ENCODE measurements around the gene KCTD6. TPM values are rescaled to one million over a fixed set of nuclear protein-coding genes. Genes with fewer than 3 reads are reported as not detected.

The KCTD6 gene
- total RNA-seq, 2 experiments from 2014 or later: 5.6 to 5.8 TPM

GRCh38 chr3:58474348-58474911 lies 17.5 kb upstream of the KCTD6 start:
- intact Hi-C loops (cut with micrococcal nuclease): no loop called here
- POLR2A ChIA-PET: no interaction called here
- H3K4me3 Mint-ChIP-seq: no peak overlapping the region
- ATAC-seq: no peak
- no peaks in the 10 kb centered on the region for H3K36me3 Mint-ChIP-seq (ENCODE audit: low read depth)
- H3K4me1 Mint-ChIP-seq (ENCODE audit: low read depth): peaks cover 37% of the 10 kb centered on the region
- DNase-seq: no peak
- CTCF ChIA-PET: interaction anchor here (0.7 to 3.1 kb wide), 3 partner anchors 8 to 26 kb away, joined by 3 to 15 read pairs (median 3); no protein-coding TSS in a partner anchor
- no peak overlapping the region for H3K27ac Mint-ChIP-seq
- no peaks in the 10 kb centered on the region for H3K9me3 Mint-ChIP-seq
- no peak for TF ChIP-seq CTCF (IDR thresholded peaks at IDR 0.05)
- no peaks in the 10 kb centered on the region for H3K27me3 Mint-ChIP-seq

- intact Hi-C loops (cut with micrococcal nuclease): no loop called here
- no peak for TF ChIP-seq CTCF (IDR thresholded peaks at IDR 0.05)
- Mint-ChIP-seq H3K27ac (no peak overlapping the region), H3K9me3 (no peaks in the 10 kb centered on the region), H3K4me1 (ENCODE audit: low read depth) (peaks cover 35% of the 10 kb centered on the region), H3K27me3 (no peaks in the 10 kb centered on the region), H3K4me3 (no peak overlapping the region), H3K36me3 (ENCODE audit: low read depth) (no peaks in the 10 kb centered on the region)
- DNase-seq (no peak), ATAC-seq (no peak)
- CTCF ChIA-PET: interaction anchor here (0.7 to 3.1 kb wide), 3 partner anchors 9 to 16 kb away, joined by 3 to 15 read pairs (median 5); partner anchors contain the start of gene KCTD6
- POLR2A ChIA-PET: no interaction called here
Measured at GRCh38 chr3:58474967-58475578, 16.8 kb upstream of the KCTD6 start.

- intact Hi-C loops (cut with micrococcal nuclease): no loop called here
- no peaks in the 10 kb centered on the region for H3K36me3 Mint-ChIP-seq (ENCODE audit: low read depth)
- no peak overlapping the region for H3K27ac Mint-ChIP-seq
- ChIA-PET CTCF (no interaction called here), POLR2A (no interaction called here)
- no peak for ATAC-seq
- H3K9me3 Mint-ChIP-seq: no peaks in the 10 kb centered on the region
- H3K4me3 Mint-ChIP-seq: no peak overlapping the region
- no peak for DNase-seq
- peaks cover 13% of the 10 kb centered on the region for H3K4me1 Mint-ChIP-seq (ENCODE audit: low read depth)
- no peak for TF ChIP-seq CTCF (IDR thresholded peaks at IDR 0.05)
- H3K27me3 Mint-ChIP-seq: no peaks in the 10 kb centered on the region
Measured at GRCh38 chr3:58478781-58479180, 13.1 kb upstream of the KCTD6 start.

GRCh38 chr3:58480309-58480708 lies 11.6 kb upstream of the KCTD6 start:
- POLR2A ChIA-PET: no interaction called here
- Mint-ChIP-seq H3K4me3 (no peak overlapping the region), H3K27ac (no peak overlapping the region), H3K4me1 (ENCODE audit: low read depth) (peaks cover under 1% of the 10 kb centered on the region), H3K27me3 (no peaks in the 10 kb centered on the region), H3K9me3 (no peaks in the 10 kb centered on the region), H3K36me3 (ENCODE audit: low read depth) (no peaks in the 10 kb centered on the region)
- CTCF ChIA-PET: interaction anchor here (1.3 to 1.6 kb wide), 2 partner anchors 12 to 65 kb away, joined by 3 to 8 read pairs; partner anchors contain the start of gene KCTD6
- ATAC-seq (no peak), DNase-seq (no peak)
- no peak for TF ChIP-seq CTCF (IDR thresholded peaks at IDR 0.05)
- intact Hi-C loops (cut with micrococcal nuclease): no loop called here

- Mint-ChIP-seq H3K27ac (no peak overlapping the region), H3K9me3 (no peaks in the 10 kb centered on the region), H3K4me3 (no peak overlapping the region), H3K27me3 (no peaks in the 10 kb centered on the region), H3K36me3 (ENCODE audit: low read depth) (no peaks in the 10 kb centered on the region), H3K4me1 (ENCODE audit: low read depth) (no peaks in the 10 kb centered on the region)
- DNase-seq (no peak), ATAC-seq (peak; percentile 47)
- CTCF ChIA-PET: interaction anchor here (1.5 to 2.9 kb wide), 2 partner anchors 9 to 19 kb away, joined by 4 to 8 read pairs; partner anchors contain the start of gene KCTD6
- TF ChIP-seq CTCF (IDR thresholded peaks at IDR 0.05): no peak
- intact Hi-C loops (cut with micrococcal nuclease): no loop called here
- POLR2A ChIA-PET: interaction anchor here (1.0 kb wide), 1 partner anchor 11 kb away, joined by 3 read pairs; no protein-coding TSS in a partner anchor
Measured at GRCh38 chr3:58482917-58483636, 8.8 kb upstream of the KCTD6 start.

Measured in activated CD8-positive, alpha-beta T cell treated with anti-CD3 and anti-CD28 coated beads for 36 hours (primary cell).